Measurements from ENCODE around the gene NOVA2. TPM values are rescaled to one million over a fixed set of nuclear protein-coding genes. Genes with fewer than 3 reads are reported as not detected.
A peak's percentile ranks its signal among the peaks of the same experiment; 100 is the strongest.

The NOVA2 gene
- total RNA-seq, 1 donor from 2014 or later, result not detected

GRCh38 chr19:45952341-45952685, 21.4 kb downstream of the NOVA2 start:
- intact Hi-C loops (cut with micrococcal nuclease), result loop anchor here (2.0 kb wide), 1 partner anchor 18 kb away; no protein-coding TSS in a partner anchor
- H3K27me3 Mint-ChIP-seq (ENCODE audit: low read depth), result peaks cover 6% of the 10 kb centered on the region
- H3K36me3 Mint-ChIP-seq (ENCODE audit: low read depth), result no peaks in the 10 kb centered on the region
- no peak overlapping the region for H3K4me3 Mint-ChIP-seq (ENCODE audit: low read depth)
- H3K9me3 Mint-ChIP-seq, result no peaks in the 10 kb centered on the region
- H3K27ac Mint-ChIP-seq, result no peak overlapping the region
- H3K4me1 Mint-ChIP-seq (ENCODE audit: low read depth), result peaks cover 14% of the 10 kb centered on the region
- DNase-seq (ENCODE audit: low spot score), result no peak

- intact Hi-C loops (cut with micrococcal nuclease), result no loop called here
- DNase-seq (ENCODE audit: low spot score), result no peak
- no peak overlapping the region for H3K27ac Mint-ChIP-seq
- peaks cover 2% of the 10 kb centered on the region for H3K4me1 Mint-ChIP-seq (ENCODE audit: low read depth)
- no peaks in the 10 kb centered on the region for H3K9me3 Mint-ChIP-seq
- H3K27me3 Mint-ChIP-seq (ENCODE audit: low read depth), result peaks cover 5% of the 10 kb centered on the region
- H3K36me3 Mint-ChIP-seq (ENCODE audit: low read depth), result no peaks in the 10 kb centered on the region
- H3K4me3 Mint-ChIP-seq (ENCODE audit: low read depth), result no peak overlapping the region
Observed at GRCh38 chr19:45947926-45948325, 25.7 kb downstream of the NOVA2 start.

- intact Hi-C loops (cut with micrococcal nuclease), result no loop called here
- H3K36me3 Mint-ChIP-seq (ENCODE audit: low read depth), result no peaks in the 10 kb centered on the region
- H3K4me1 Mint-ChIP-seq (ENCODE audit: low read depth), result no peaks in the 10 kb centered on the region
- H3K4me3 Mint-ChIP-seq (ENCODE audit: low read depth), result no peak overlapping the region
- peaks cover 28% of the 10 kb centered on the region for H3K27me3 Mint-ChIP-seq (ENCODE audit: low read depth)
- no peak for DNase-seq (ENCODE audit: low spot score)
- no peaks in the 10 kb centered on the region for H3K9me3 Mint-ChIP-seq
- H3K27ac Mint-ChIP-seq, result no peak overlapping the region
Observed at GRCh38 chr19:45940515-45940805, 33.2 kb downstream of the NOVA2 start.

GRCh38 chr19:45939792-45940514, 33.7 kb downstream of the NOVA2 start:
- no peak for DNase-seq (ENCODE audit: low spot score)
- no peaks in the 10 kb centered on the region for H3K4me1 Mint-ChIP-seq (ENCODE audit: low read depth)
- no peak overlapping the region for H3K27ac Mint-ChIP-seq
- no peak overlapping the region for H3K4me3 Mint-ChIP-seq (ENCODE audit: low read depth)
- intact Hi-C loops (cut with micrococcal nuclease), result no loop called here
- no peaks in the 10 kb centered on the region for H3K36me3 Mint-ChIP-seq (ENCODE audit: low read depth)
- H3K27me3 Mint-ChIP-seq (ENCODE audit: low read depth), result peaks cover 29% of the 10 kb centered on the region
- no peaks in the 10 kb centered on the region for H3K9me3 Mint-ChIP-seq

- Mint-ChIP-seq H3K27ac (no peak overlapping the region), H3K9me3 (no peaks in the 10 kb centered on the region), H3K4me1 (ENCODE audit: low read depth) (no peaks in the 10 kb centered on the region), H3K4me3 (ENCODE audit: low read depth) (no peak overlapping the region), H3K36me3 (ENCODE audit: low read depth) (no peaks in the 10 kb centered on the region), H3K27me3 (ENCODE audit: low read depth) (peaks cover 28% of the 10 kb centered on the region)
- intact Hi-C loops (cut with micrococcal nuclease), result no loop called here
- DNase-seq (ENCODE audit: low spot score), result no peak
Observed at GRCh38 chr19:45938733-45939319, 34.8 kb downstream of the NOVA2 start.

DNA sequence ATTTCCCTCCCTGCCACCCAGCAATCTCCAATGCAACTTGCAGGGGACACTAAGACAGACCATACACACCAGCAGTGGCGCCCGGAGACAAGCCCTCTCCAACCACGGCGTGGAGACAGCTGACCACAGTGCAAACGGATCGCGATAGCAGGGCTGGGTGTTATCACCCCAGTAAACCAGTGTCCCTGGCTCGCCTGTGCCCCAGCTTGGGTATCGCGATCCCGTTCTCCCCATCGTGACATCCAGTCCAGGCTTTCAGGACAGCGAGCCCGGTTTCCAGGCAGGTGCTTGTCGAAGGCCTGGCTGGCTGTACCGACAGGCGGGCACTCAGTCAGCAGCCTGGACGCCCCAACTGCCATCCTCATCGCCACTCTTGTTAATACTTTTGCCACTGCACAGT, 38.4 kb downstream of the NOVA2 start:
- H3K9me3 Mint-ChIP-seq, result no peaks in the 10 kb centered on the region
- no peaks in the 10 kb centered on the region for H3K36me3 Mint-ChIP-seq (ENCODE audit: low read depth)
- no peaks in the 10 kb centered on the region for H3K4me1 Mint-ChIP-seq (ENCODE audit: low read depth)
- DNase-seq (ENCODE audit: low spot score), result no peak
- intact Hi-C loops (cut with micrococcal nuclease), result no loop called here
- H3K27me3 Mint-ChIP-seq (ENCODE audit: low read depth), result peaks cover 23% of the 10 kb centered on the region
- H3K4me3 Mint-ChIP-seq (ENCODE audit: low read depth), result no peak overlapping the region
- H3K27ac Mint-ChIP-seq, result no peak overlapping the region

DNA sequence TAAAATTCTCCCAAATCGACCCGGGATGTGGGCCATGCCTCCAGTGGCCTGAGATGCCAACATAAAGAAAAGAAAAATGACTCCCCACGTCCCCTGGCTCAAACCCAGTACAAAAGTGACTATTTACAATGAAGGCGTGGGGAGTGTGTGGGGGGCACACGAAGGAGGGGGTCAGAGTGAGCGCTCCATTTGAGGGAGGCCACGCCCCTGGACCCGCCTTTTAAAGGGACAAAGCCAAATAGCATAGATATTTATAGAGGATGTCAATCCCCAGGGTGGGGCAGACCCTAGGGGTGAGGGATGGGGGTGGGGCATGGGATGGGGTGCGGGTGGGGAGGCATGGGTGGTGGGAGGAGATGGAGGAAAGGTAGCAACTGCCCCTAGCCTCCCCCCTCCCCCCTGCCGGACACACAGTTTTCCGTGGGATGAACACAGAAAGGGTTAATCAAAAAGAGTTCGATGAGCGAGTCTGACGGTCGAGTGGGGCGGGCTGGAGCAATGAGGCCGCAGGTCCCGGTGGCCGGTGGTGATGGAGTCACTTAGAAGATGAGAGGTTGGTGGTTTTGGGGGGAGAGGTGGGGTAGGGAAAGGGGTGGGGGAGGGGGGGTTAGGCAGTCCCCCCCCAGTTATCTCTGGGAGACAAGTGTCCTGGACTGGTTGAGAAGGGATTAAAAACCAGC, 39.0 kb downstream of the NOVA2 start:
- intact Hi-C loops (cut with micrococcal nuclease), result no loop called here
- no peak overlapping the region for H3K27ac Mint-ChIP-seq
- no peak overlapping the region for H3K4me3 Mint-ChIP-seq (ENCODE audit: low read depth)
- no peaks in the 10 kb centered on the region for H3K9me3 Mint-ChIP-seq
- no peaks in the 10 kb centered on the region for H3K4me1 Mint-ChIP-seq (ENCODE audit: low read depth)
- H3K27me3 Mint-ChIP-seq (ENCODE audit: low read depth), result peaks cover 23% of the 10 kb centered on the region
- H3K36me3 Mint-ChIP-seq (ENCODE audit: low read depth), result no peaks in the 10 kb centered on the region
- no peak for DNase-seq (ENCODE audit: low spot score)

GRCh38 chr19:45933759-45934158, 39.9 kb downstream of the NOVA2 start:
- Mint-ChIP-seq H3K4me1 (ENCODE audit: low read depth) (no peaks in the 10 kb centered on the region), H3K27ac (no peak overlapping the region), H3K36me3 (ENCODE audit: low read depth) (no peaks in the 10 kb centered on the region), H3K4me3 (ENCODE audit: low read depth) (no peak overlapping the region), H3K27me3 (ENCODE audit: low read depth) (peaks cover 17% of the 10 kb centered on the region), H3K9me3 (no peaks in the 10 kb centered on the region)
- DNase-seq (ENCODE audit: low spot score), result no peak
- intact Hi-C loops (cut with micrococcal nuclease), result no loop called here

DNA sequence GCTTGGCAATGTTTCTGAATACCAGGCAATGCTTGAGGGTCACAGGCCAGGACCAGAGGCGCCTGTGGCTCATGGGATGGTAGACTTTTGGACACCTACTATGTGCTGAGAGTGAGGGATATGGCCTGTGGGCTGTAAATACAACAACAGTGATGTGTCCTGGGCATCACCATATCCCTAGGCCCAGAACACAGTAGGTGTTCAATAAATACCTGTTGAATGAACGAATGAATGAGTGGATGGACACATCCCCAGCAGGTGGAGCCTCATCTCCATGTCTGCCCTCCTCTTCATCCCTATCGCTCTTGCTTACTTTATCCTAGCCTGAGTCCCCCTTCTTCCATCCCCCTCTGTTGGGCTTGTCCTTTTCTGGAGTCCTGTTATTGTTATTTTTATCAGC, 42.6 kb downstream of the NOVA2 start:
- Mint-ChIP-seq H3K36me3 (ENCODE audit: low read depth) (no peaks in the 10 kb centered on the region), H3K4me3 (ENCODE audit: low read depth) (no peak overlapping the region), H3K9me3 (no peaks in the 10 kb centered on the region), H3K4me1 (ENCODE audit: low read depth) (peaks cover 10% of the 10 kb centered on the region), H3K27ac (no peak overlapping the region), H3K27me3 (ENCODE audit: low read depth) (peaks cover 10% of the 10 kb centered on the region)
- no peak for DNase-seq (ENCODE audit: low spot score)
- intact Hi-C loops (cut with micrococcal nuclease), result no loop called here

- intact Hi-C loops (cut with micrococcal nuclease), result no loop called here
- peaks cover 5% of the 10 kb centered on the region for H3K27me3 Mint-ChIP-seq (ENCODE audit: low read depth)
- no peak for DNase-seq (ENCODE audit: low spot score)
- no peaks in the 10 kb centered on the region for H3K9me3 Mint-ChIP-seq
- peaks cover 10% of the 10 kb centered on the region for H3K4me1 Mint-ChIP-seq (ENCODE audit: low read depth)
- H3K27ac Mint-ChIP-seq, result no peak overlapping the region
- no peak overlapping the region for H3K4me3 Mint-ChIP-seq (ENCODE audit: low read depth)
- H3K36me3 Mint-ChIP-seq (ENCODE audit: low read depth), result no peaks in the 10 kb centered on the region
Observed at GRCh38 chr19:45929247-45929646, 44.4 kb downstream of the NOVA2 start.

DNA sequence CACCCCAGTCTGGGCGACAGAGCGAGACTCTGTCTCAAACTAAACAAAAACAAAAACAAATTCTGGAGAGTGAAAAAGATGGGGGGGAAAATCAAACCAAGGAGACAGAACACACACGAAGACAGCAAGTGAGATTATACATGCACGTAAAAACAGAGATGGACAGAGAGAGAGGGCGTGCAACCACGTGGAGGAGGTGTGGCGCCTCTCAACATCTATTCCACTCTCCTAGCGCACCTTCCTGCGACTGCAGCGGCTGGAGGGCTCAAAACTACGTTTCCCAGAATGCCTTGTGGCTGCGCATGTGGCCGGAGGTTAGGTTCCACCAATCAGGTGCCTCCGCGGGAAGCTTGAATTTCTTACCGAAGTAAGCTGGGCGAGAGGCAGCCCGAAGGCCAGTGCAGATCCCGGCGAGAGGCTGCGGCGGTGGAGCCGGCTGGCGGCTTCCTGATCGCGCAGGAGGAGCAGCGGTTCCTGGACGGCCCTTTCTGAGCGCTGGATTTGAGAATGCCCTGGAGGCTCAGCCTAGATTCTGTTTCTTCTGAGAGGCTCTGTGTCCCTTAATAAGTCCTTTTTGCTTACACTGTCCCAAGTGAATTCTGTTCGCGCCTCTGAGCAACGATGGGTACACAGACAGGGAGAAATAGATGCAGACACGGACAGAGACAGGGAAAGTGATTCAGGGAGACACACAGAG, 46.0 kb downstream of the NOVA2 start:
- Mint-ChIP-seq H3K36me3 (ENCODE audit: low read depth) (no peaks in the 10 kb centered on the region), H3K27ac (peak overlapping the region; percentile 13), H3K9me3 (no peaks in the 10 kb centered on the region), H3K4me3 (ENCODE audit: low read depth) (peak overlapping the region; percentile 74), H3K4me1 (ENCODE audit: low read depth) (peaks cover 10% of the 10 kb centered on the region), H3K27me3 (ENCODE audit: low read depth) (peaks cover 5% of the 10 kb centered on the region)
- DNase-seq (ENCODE audit: low spot score), result peak; percentile 87
- intact Hi-C loops (cut with micrococcal nuclease), result no loop called here

DNA sequence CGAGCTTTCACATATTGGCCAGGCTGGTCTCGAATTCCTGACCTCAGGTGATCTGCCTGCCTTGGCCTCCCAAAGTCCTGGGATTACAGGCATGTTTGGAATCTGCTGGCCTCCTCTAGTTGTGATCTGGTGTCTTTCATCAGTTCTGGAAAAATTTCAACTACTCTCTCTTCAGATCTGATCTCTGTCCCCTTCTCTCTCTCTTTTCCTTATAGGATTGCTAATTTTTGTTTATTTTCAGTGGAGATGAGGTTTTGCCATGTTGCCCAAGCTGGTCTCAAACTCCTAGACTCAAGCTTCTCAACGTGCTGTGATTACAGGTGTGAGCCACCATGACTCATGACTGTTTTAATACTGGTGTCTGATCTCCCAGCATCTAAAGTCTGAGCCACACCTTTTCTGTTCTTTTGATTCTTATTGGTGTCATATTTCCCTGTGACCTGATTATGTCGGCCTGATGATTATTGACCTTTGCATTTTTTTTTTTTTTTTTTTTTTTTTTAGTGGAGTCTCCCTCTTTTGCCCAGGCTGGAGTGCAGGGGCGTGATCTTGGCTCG, 48.7 kb downstream of the NOVA2 start:
- H3K4me3 Mint-ChIP-seq (ENCODE audit: low read depth), result no peak overlapping the region
- H3K27ac Mint-ChIP-seq, result no peak overlapping the region
- no peaks in the 10 kb centered on the region for H3K36me3 Mint-ChIP-seq (ENCODE audit: low read depth)
- intact Hi-C loops (cut with micrococcal nuclease), result no loop called here
- H3K27me3 Mint-ChIP-seq (ENCODE audit: low read depth), result no peaks in the 10 kb centered on the region
- DNase-seq (ENCODE audit: low spot score), result no peak
- H3K9me3 Mint-ChIP-seq, result no peaks in the 10 kb centered on the region
- H3K4me1 Mint-ChIP-seq (ENCODE audit: low read depth), result peaks cover 17% of the 10 kb centered on the region

- intact Hi-C loops (cut with micrococcal nuclease), result no loop called here
- H3K4me3 Mint-ChIP-seq (ENCODE audit: low read depth), result no peak overlapping the region
- no peaks in the 10 kb centered on the region for H3K27me3 Mint-ChIP-seq (ENCODE audit: low read depth)
- no peak overlapping the region for H3K27ac Mint-ChIP-seq
- no peaks in the 10 kb centered on the region for H3K36me3 Mint-ChIP-seq (ENCODE audit: low read depth)
- peaks cover 29% of the 10 kb centered on the region for H3K4me1 Mint-ChIP-seq (ENCODE audit: low read depth)
- H3K9me3 Mint-ChIP-seq, result no peaks in the 10 kb centered on the region
- DNase-seq (ENCODE audit: low spot score), result no peak
Observed at GRCh38 chr19:45922281-45922680, 51.4 kb downstream of the NOVA2 start.
